Liver (tissue), 3 donors: Measurements from ENCODE around the gene GPAT2.

Experiments used
- GABPA ChIP-seq, 2 donors: IDR thresholded peaks in 1 of 2; conservative IDR thresholded peaks in 1 of 2; 2 replicates each; pipeline ENCODE4 v1.6.1; 2016; ENCODE audit warnings: antibody characterized with exemption in 2 of 2, mild to moderate bottlenecking in 1 of 2, moderate library complexity in 1 of 2
- RAD21 ChIP-seq, 2 donors: IDR thresholded peaks; 2 replicates each; pipeline ENCODE4 v1.6.1; 2016; ENCODE audit warnings: antibody characterized with exemption in 2 of 2, mild to moderate bottlenecking in 2 of 2
- REST ChIP-seq: IDR thresholded peaks from 2 replicates; pipeline ENCODE4 v1.6.1; 2016; ENCODE audit warnings: antibody characterized with exemption, mild to moderate bottlenecking
- TAF1 ChIP-seq: conservative IDR thresholded peaks from 2 replicates; pipeline ENCODE4 v1.6.1; 2016; ENCODE audit warnings: antibody characterized with exemption, mild to moderate bottlenecking
- YY1 ChIP-seq: IDR thresholded peaks from 2 replicates; pipeline ENCODE4 v1.6.1; 2016; ENCODE audit warnings: antibody characterized with exemption, mild to moderate bottlenecking
- TF ChIP-seq, protein P1 (sequence below): fragments of 150-350 bp; IDR thresholded peaks from 2 replicates; pipeline ENCODE4 v1.5.1; 2017; ENCODE audit warnings: improper control_type of control experiment, low read depth, low read length; ENCODE audit not compliant: missing input control
- TF ChIP-seq, protein P2 (sequence below): IDR thresholded peaks from 2 replicates; pipeline ENCODE4 v1.6.1; 2016; ENCODE audit warnings: antibody characterized with exemption
- TF ChIP-seq, protein P3 (sequence below): IDR thresholded peaks from 2 replicates; pipeline ENCODE4 v1.6.1; 2016; ENCODE audit warnings: antibody characterized with exemption
- donor health status: healthy.
- donor health status: healthy.

DNA sequence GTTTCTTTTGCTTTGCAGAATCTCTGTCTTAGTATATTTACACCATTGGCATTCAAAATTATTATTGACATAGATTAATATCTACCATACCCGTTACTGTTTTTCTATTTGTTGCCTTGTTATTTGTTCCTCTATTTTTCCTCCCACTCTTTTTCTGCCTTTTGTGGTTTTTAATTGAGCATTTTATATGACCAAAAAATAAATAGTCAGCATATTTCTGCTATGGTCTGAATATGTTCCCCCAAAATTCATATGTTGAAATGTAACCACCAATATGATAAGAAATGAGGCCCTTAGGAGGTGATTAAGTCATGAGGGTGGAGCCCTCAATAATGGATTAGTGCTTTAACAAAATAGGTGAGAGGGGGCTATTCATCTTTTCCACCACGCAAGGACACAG, 46.3 kb upstream of the GPAT2 start:
- TF ChIP-seq GABPA (IDR thresholded peaks at IDR 0.05 in 1 of 2, conservative IDR thresholded peaks at IDR 0.05 in 1 of 2) (no peak), REST (no peak), TAF1 (no peak), YY1 (no peak), RAD21 (IDR thresholded peaks at IDR 0.05) (no peak)
- TF ChIP-seq, protein P1, sequence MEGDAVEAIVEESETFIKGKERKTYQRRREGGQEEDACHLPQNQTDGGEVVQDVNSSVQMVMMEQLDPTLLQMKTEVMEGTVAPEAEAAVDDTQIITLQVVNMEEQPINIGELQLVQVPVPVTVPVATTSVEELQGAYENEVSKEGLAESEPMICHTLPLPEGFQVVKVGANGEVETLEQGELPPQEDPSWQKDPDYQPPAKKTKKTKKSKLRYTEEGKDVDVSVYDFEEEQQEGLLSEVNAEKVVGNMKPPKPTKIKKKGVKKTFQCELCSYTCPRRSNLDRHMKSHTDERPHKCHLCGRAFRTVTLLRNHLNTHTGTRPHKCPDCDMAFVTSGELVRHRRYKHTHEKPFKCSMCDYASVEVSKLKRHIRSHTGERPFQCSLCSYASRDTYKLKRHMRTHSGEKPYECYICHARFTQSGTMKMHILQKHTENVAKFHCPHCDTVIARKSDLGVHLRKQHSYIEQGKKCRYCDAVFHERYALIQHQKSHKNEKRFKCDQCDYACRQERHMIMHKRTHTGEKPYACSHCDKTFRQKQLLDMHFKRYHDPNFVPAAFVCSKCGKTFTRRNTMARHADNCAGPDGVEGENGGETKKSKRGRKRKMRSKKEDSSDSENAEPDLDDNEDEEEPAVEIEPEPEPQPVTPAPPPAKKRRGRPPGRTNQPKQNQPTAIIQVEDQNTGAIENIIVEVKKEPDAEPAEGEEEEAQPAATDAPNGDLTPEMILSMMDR: no peak
- TF ChIP-seq, protein P2, sequence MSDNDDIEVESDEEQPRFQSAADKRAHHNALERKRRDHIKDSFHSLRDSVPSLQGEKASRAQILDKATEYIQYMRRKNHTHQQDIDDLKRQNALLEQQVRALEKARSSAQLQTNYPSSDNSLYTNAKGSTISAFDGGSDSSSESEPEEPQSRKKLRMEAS: no peak
- TF ChIP-seq, protein P3, sequence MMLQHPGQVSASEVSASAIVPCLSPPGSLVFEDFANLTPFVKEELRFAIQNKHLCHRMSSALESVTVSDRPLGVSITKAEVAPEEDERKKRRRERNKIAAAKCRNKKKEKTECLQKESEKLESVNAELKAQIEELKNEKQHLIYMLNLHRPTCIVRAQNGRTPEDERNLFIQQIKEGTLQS: no peak
